HEK293 (cell line): Measurements from ENCODE around the gene ARHGAP33.
A peak's percentile ranks its signal among the peaks of the same experiment; 100 is the strongest.

ENCODE experiments used
- BCL11B ChIP-seq: fragments of 450-650 bp; formaldehyde crosslinking; IDR thresholded peaks from 2 replicates; pipeline ENCODE4 v1.5.1; 2016; ENCODE audit warnings: low read depth, missing biosample characterization, missing genetic modification characterization
- BCL6B ChIP-seq: fragments of 450-650 bp; formaldehyde crosslinking; IDR thresholded peaks from 2 replicates; pipeline ENCODE4 v1.5.1; 2017; ENCODE audit warnings: missing biosample characterization, missing genetic modification characterization
- KLF1 ChIP-seq: fragments of 450-650 bp; formaldehyde crosslinking; IDR thresholded peaks from 2 replicates; pipeline ENCODE4 v1.5.1; 2016; ENCODE audit warnings: missing biosample characterization, missing genetic modification characterization
- KLF7 ChIP-seq: fragments of 450-650 bp; formaldehyde crosslinking; IDR thresholded peaks from 2 replicates; pipeline ENCODE4 v1.5.1; 2016; ENCODE audit warnings: missing biosample characterization, missing genetic modification characterization, borderline replicate concordance
- MYNN ChIP-seq: fragments of 450-650 bp; formaldehyde crosslinking; IDR thresholded peaks from 2 replicates; pipeline ENCODE4 v1.5.1; 2016; ENCODE audit warnings: missing biosample characterization, missing genetic modification characterization, borderline replicate concordance
- MZF1 ChIP-seq: fragments of 450-650 bp; formaldehyde crosslinking; IDR thresholded peaks from 2 replicates; pipeline ENCODE4 v1.5.1; 2017; ENCODE audit warnings: missing biosample characterization, missing genetic modification characterization, borderline replicate concordance
- PATZ1 ChIP-seq: fragments of 450-650 bp; formaldehyde crosslinking; IDR thresholded peaks from 2 replicates; pipeline ENCODE4 v1.5.1; 2016; ENCODE audit warnings: missing biosample characterization, missing genetic modification characterization
- TRIM28 ChIP-seq: IDR thresholded peaks from 2 replicates; pipeline ENCODE4 v1.6.1; 2011; ENCODE audit warnings: low read length, control low read depth, borderline replicate concordance
- YY1 ChIP-seq: fragments of 450-650 bp; formaldehyde crosslinking; IDR thresholded peaks from 2 replicates; pipeline ENCODE4 v1.5.1; 2018; ENCODE audit warnings: missing biosample characterization, missing genetic modification characterization
- ZBTB20 ChIP-seq: fragments of 450-650 bp; formaldehyde crosslinking; IDR thresholded peaks from 2 replicates; pipeline ENCODE4 v1.5.1; 2016; ENCODE audit warnings: missing biosample characterization, missing genetic modification characterization
- ZFP37 ChIP-seq: fragments of 450-650 bp; formaldehyde crosslinking; IDR thresholded peaks from 2 replicates; pipeline ENCODE4 v1.5.1; 2016; ENCODE audit warnings: missing biosample characterization, missing genetic modification characterization
- ZNF138 ChIP-seq: fragments of 450-650 bp; formaldehyde crosslinking; IDR thresholded peaks from 2 replicates; pipeline ENCODE4 v1.5.1; 2016; ENCODE audit warnings: missing biosample characterization, missing genetic modification characterization, borderline replicate concordance
- ZNF157 ChIP-seq: fragments of 450-650 bp; formaldehyde crosslinking; IDR thresholded peaks from 2 replicates; pipeline ENCODE4 v1.5.1; 2016; ENCODE audit warnings: missing biosample characterization, missing genetic modification characterization
- ZNF174 ChIP-seq: fragments of 450-650 bp; formaldehyde crosslinking; IDR thresholded peaks from 2 replicates; pipeline ENCODE4 v1.5.0; 2017; ENCODE audit warnings: missing biosample characterization, mild to moderate bottlenecking, missing genetic modification characterization
- ZNF2 ChIP-seq: fragments of 450-650 bp; formaldehyde crosslinking; IDR thresholded peaks from 2 replicates; pipeline ENCODE4 v1.5.1; 2016; ENCODE audit warnings: missing biosample characterization, missing genetic modification characterization
- ZNF354C ChIP-seq: fragments of 450-650 bp; formaldehyde crosslinking; IDR thresholded peaks from 2 replicates; pipeline ENCODE4 v1.5.1; 2016; ENCODE audit warnings: missing biosample characterization, missing genetic modification characterization, low read depth, borderline replicate concordance
- ZNF514 ChIP-seq: fragments of 450-650 bp; formaldehyde crosslinking; IDR thresholded peaks from 2 replicates; pipeline ENCODE4 v1.5.1; 2016; ENCODE audit warnings: missing biosample characterization, missing genetic modification characterization
- ZNF521 ChIP-seq: fragments of 450-650 bp; formaldehyde crosslinking; IDR thresholded peaks from 2 replicates; pipeline ENCODE4 v1.5.1; 2017; ENCODE audit warnings: missing biosample characterization, mild to moderate bottlenecking, missing genetic modification characterization
- ZNF561 ChIP-seq: fragments of 450-650 bp; IDR thresholded peaks from 2 replicates; pipeline ENCODE4 v1.5.1; 2018; ENCODE audit warnings: missing biosample characterization, missing genetic modification characterization, borderline replicate concordance
- ZNF670 ChIP-seq: fragments of 450-650 bp; formaldehyde crosslinking; IDR thresholded peaks from 2 replicates; pipeline ENCODE4 v1.5.1; 2016; ENCODE audit warnings: missing biosample characterization, missing genetic modification characterization, low read depth
- ZNF785 ChIP-seq: fragments of 450-650 bp; formaldehyde crosslinking; IDR thresholded peaks from 2 replicates; pipeline ENCODE4 v1.5.1; 2016; ENCODE audit warnings: missing biosample characterization, missing genetic modification characterization
- ZNF830 ChIP-seq: fragments of 450-650 bp; IDR thresholded peaks from 2 replicates; pipeline ENCODE4 v1.5.0; 2018; ENCODE audit warnings: missing biosample characterization, missing genetic modification characterization, low read depth, mild to moderate bottlenecking, moderate library complexity
- ZSCAN18 ChIP-seq: fragments of 450-650 bp; formaldehyde crosslinking; IDR thresholded peaks from 2 replicates; pipeline ENCODE4 v1.5.1; 2016; ENCODE audit warnings: missing biosample characterization, missing genetic modification characterization
- ZSCAN5A ChIP-seq: fragments of 450-650 bp; formaldehyde crosslinking; IDR thresholded peaks from 2 replicates; pipeline ENCODE4 v1.5.1; 2016; ENCODE audit warnings: missing biosample characterization, missing genetic modification characterization
- TF ChIP-seq, protein P1 (sequence below): fragments of 450-650 bp; formaldehyde crosslinking; IDR thresholded peaks from 2 replicates; pipeline ENCODE4; 2016; ENCODE audit warnings: missing biosample characterization, missing genetic modification characterization
- TF ChIP-seq, protein P2 (sequence below): fragments of 450-650 bp; formaldehyde crosslinking; IDR thresholded peaks from 2 replicates; pipeline ENCODE4 v1.5.1; 2016; ENCODE audit warnings: missing biosample characterization, missing genetic modification characterization
- TF ChIP-seq, protein P3 (sequence below): fragments of 450-650 bp; formaldehyde crosslinking; IDR thresholded peaks from 2 replicates; pipeline ENCODE4 v1.5.1; 2017; ENCODE audit warnings: missing biosample characterization, mild to moderate bottlenecking, missing genetic modification characterization, moderate library complexity

Gene ARHGAP33

DNA sequence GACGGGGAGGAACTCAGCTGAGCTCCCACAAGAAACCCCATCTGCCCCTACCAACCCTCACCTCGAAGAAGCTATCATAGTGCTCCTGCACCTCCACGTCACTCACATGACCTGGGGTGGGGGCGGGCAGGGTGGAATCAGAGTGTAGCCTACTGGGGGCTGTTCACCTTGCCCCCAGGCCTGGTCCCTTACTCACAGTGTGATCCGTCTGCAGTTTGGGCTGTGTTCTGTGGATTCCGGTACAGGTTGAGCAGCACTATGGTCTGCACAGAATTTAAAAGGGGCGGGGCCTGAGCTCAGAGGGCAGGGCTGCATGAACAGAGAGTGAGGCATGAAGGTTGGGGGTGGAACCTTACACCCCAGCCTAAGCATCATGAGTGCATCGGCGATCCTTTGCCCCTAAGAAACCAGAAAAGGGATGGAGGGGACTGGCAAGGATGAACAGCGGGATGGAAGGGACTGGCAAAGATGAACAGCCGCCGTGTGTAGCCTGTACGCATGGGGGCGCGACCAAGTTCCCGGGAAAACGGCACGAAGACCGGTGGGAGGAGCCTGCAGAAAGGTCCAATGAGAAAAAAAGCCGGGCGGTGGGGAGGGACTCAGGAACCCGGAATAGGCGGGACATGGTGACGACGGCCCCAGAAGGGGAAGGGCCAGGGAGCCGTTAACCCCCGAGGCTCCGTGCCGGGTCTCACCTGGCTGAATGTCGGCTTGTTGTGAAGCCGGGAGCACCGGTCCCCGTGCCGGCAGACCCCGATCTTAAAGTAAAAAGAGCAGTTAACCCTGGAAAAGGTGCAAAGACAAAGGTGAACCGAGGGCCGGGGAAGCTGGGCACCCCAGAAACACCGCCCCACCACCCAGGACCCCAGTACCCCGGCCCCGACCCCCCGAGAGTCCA lies 30.7 kb upstream of the ARHGAP33 start (continued):
- TF ChIP-seq KLF1 (tag by site-specific recombination), result peak; percentile 14; the same call in 1 of the 2 replicates
- TF ChIP-seq BCL6B (tag by site-specific recombination), result no peak
- no peak for TF ChIP-seq ZNF157 (tag by site-specific recombination)
- TF ChIP-seq KLF7 (tag by site-specific recombination), result no peak
- TF ChIP-seq ZNF354C (tag by site-specific recombination), result no peak
- TF ChIP-seq, protein P1, sequence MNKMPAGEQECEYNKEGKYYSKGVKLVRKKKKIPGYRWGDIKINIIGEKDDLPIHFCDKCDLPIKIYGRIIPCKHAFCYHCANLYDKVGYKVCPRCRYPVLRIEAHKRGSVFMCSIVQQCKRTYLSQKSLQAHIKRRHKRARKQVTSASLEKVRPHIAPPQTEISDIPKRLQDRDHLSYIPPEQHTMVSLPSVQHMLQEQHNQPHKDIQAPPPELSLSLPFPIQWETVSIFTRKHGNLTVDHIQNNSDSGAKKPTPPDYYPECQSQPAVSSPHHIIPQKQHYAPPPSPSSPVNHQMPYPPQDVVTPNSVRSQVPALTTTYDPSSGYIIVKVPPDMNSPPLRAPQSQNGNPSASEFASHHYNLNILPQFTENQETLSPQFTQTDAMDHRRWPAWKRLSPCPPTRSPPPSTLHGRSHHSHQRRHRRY (tag by site-specific recombination), result 0 out of 2 replicates have a peak, but pooled peaks have one; percentile 14
- peak; percentile 73; the same call in 1 of the 2 replicates for TF ChIP-seq BCL11B (tag by site-specific recombination)
- TF ChIP-seq MZF1, result no peak
- TF ChIP-seq ZNF174 (tag by site-specific recombination), result no peak
- no peak for TF ChIP-seq ZNF561
- 0 out of 2 replicates have a peak, but pooled peaks have one; percentile 36 for TF ChIP-seq ZFP37
- no peak for TF ChIP-seq ZNF830 (tag by site-specific recombination)
- no peak for TF ChIP-seq ZNF514
- peak; percentile 24; the same call in 1 of the 2 replicates for TF ChIP-seq ZSCAN5A (tag by site-specific recombination)
- TF ChIP-seq, protein P2, sequence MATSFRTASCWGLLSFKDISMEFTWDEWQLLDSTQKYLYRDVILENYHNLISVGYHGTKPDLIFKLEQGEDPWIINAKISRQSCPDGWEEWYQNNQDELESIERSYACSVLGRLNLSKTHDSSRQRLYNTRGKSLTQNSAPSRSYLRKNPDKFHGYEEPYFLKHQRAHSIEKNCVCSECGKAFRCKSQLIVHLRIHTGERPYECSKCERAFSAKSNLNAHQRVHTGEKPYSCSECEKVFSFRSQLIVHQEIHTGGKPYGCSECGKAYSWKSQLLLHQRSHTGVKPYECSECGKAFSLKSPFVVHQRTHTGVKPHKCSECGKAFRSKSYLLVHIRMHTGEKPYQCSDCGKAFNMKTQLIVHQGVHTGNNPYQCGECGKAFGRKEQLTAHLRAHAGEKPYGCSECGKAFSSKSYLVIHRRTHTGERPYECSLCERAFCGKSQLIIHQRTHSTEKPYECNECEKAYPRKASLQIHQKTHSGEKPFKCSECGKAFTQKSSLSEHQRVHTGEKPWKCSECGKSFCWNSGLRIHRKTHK (tag by site-specific recombination), result no peak
- peak; percentile 86; the same call in 1 of the 2 replicates for TF ChIP-seq ZNF2 (tag by site-specific recombination)
- no peak for TF ChIP-seq ZNF138 (tag by site-specific recombination)
- TF ChIP-seq TRIM28, result no peak
- TF ChIP-seq ZNF785 (tag by site-specific recombination), result no peak
- no peak for TF ChIP-seq ZNF670 (tag by site-specific recombination)
- TF ChIP-seq ZNF521 (tag by site-specific recombination), result no peak
- peak; percentile 89 for TF ChIP-seq ZBTB20
- TF ChIP-seq, protein P3, sequence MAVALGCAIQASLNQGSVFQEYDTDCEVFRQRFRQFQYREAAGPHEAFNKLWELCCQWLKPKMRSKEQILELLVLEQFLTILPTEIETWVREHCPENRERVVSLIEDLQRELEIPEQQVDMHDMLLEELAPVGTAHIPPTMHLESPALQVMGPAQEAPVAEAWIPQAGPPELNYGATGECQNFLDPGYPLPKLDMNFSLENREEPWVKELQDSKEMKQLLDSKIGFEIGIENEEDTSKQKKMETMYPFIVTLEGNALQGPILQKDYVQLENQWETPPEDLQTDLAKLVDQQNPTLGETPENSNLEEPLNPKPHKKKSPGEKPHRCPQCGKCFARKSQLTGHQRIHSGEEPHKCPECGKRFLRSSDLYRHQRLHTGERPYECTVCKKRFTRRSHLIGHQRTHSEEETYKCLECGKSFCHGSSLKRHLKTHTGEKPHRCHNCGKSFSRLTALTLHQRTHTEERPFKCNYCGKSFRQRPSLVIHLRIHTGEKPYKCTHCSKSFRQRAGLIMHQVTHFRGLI (tag by site-specific recombination), result no peak
- no peak; the same call in 1 of the 2 replicates for TF ChIP-seq YY1 (tag by site-specific recombination)
- TF ChIP-seq PATZ1 (tag by site-specific recombination), result peak; percentile 55
- no peak for TF ChIP-seq MYNN
- TF ChIP-seq ZSCAN18 (tag by site-specific recombination), result no peak
